GM21576 (cell line): ENCODE measurements around the gene HS6ST3.

Source experiments
- ATAC-seq: cut with Tn5 transposase; IDR thresholded peaks from one replicate; pipeline ENCODE4 v1.9.1; 2021; ENCODE audit warnings: mild to moderate bottlenecking, moderate library complexity; ENCODE audit not compliant: unreplicated experiment

Gene HS6ST3

GRCh38 chr13:96294930-96295881 is 205.3 kb downstream of the HS6ST3 start:
- ATAC-seq: no peak

- ATAC-seq: no peak
These were observed 207.5 kb downstream of the HS6ST3 start for GRCh38 chr13:96297360-96297759.

- no peak for ATAC-seq
These were observed 209.3 kb downstream of the HS6ST3 start for GRCh38 chr13:96299235-96299634.

GRCh38 chr13:96308568-96308967 is 218.7 kb downstream of the HS6ST3 start:
- ATAC-seq: no peak

- ATAC-seq: no peak
These were observed 225.1 kb downstream of the HS6ST3 start for GRCh38 chr13:96314974-96315373.

- no peak for ATAC-seq
These were observed 248.1 kb downstream of the HS6ST3 start for GRCh38 chr13:96338030-96338429.

GRCh38 chr13:96342286-96342685 is 252.4 kb downstream of the HS6ST3 start:
- ATAC-seq: no peak

GRCh38 chr13:96342852-96343465 is 253.1 kb downstream of the HS6ST3 start:
- no peak for ATAC-seq

GRCh38 chr13:96346921-96347320 is 257.0 kb downstream of the HS6ST3 start:
- no peak for ATAC-seq

- ATAC-seq: no peak
These were observed 283.7 kb downstream of the HS6ST3 start for GRCh38 chr13:96373597-96373996.

GRCh38 chr13:96377835-96378234 is 287.9 kb downstream of the HS6ST3 start:
- no peak for ATAC-seq

GRCh38 chr13:96379967-96380366 is 290.1 kb downstream of the HS6ST3 start:
- no peak for ATAC-seq

GRCh38 chr13:96381681-96382080 is 291.8 kb downstream of the HS6ST3 start:
- ATAC-seq: no peak

GRCh38 chr13:96388598-96388997 is 298.7 kb downstream of the HS6ST3 start:
- ATAC-seq: no peak

- ATAC-seq: no peak
These were observed 301.7 kb downstream of the HS6ST3 start for GRCh38 chr13:96391606-96392005.

GRCh38 chr13:96397807-96398206 is 307.9 kb downstream of the HS6ST3 start:
- ATAC-seq: no peak

GRCh38 chr13:96398486-96398885 is 308.6 kb downstream of the HS6ST3 start:
- ATAC-seq: no peak

- no peak for ATAC-seq
These were observed 313.3 kb downstream of the HS6ST3 start for GRCh38 chr13:96403241-96403640.

- ATAC-seq: no peak
These were observed 313.7 kb downstream of the HS6ST3 start for GRCh38 chr13:96403651-96404050.

GRCh38 chr13:96415831-96416385 is 326.0 kb downstream of the HS6ST3 start:
- no peak for ATAC-seq

GRCh38 chr13:96417939-96418685 is 328.2 kb downstream of the HS6ST3 start:
- ATAC-seq: no peak
